ENCODE data around the gene CLDN10. TPM values are rescaled to one million over a fixed set of nuclear protein-coding genes. Genes with fewer than 3 reads are reported as not detected.
"Not testable (repeated sequence)": the region's sequence is repeated elsewhere in the genome, so short reads cannot be mapped to it uniquely, and the experiment has no call there.

The CLDN10 gene
- total RNA-seq, 1 experiment from 2014 or later: 10.5 TPM

DNA sequence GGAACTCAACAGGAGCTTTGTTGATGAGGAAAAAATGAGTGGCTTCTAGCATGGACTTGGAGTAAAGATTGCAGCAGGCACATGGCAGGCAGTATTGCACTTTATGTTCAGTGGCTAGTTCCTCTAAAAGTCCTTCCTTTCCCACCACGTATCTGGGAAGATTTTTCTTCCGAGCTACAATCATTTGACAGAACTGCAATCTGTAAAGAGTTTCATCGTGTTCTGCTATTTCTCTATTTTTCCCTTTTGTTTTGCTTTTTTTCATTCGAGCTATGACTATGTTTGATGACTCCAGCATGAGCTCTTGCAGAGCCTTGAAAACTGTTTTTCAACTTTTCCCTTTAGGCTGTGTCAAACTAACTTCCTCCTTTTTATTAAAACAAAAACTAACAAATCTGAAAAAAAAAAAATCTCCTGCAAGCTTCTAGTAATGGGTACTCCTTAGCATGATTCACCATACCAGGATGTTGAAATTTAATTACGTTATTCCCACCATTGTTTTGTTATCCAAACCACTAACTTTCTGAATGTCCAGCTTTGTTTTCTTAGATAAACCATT lies 12.3 kb downstream of the CLDN10 start:
- H3K36me3 ChIP-seq (ENCODE audit: control insufficient read depth, insufficient read depth, low read length): no peaks in the 10 kb centered on the region
- TF ChIP-seq, protein P1, sequence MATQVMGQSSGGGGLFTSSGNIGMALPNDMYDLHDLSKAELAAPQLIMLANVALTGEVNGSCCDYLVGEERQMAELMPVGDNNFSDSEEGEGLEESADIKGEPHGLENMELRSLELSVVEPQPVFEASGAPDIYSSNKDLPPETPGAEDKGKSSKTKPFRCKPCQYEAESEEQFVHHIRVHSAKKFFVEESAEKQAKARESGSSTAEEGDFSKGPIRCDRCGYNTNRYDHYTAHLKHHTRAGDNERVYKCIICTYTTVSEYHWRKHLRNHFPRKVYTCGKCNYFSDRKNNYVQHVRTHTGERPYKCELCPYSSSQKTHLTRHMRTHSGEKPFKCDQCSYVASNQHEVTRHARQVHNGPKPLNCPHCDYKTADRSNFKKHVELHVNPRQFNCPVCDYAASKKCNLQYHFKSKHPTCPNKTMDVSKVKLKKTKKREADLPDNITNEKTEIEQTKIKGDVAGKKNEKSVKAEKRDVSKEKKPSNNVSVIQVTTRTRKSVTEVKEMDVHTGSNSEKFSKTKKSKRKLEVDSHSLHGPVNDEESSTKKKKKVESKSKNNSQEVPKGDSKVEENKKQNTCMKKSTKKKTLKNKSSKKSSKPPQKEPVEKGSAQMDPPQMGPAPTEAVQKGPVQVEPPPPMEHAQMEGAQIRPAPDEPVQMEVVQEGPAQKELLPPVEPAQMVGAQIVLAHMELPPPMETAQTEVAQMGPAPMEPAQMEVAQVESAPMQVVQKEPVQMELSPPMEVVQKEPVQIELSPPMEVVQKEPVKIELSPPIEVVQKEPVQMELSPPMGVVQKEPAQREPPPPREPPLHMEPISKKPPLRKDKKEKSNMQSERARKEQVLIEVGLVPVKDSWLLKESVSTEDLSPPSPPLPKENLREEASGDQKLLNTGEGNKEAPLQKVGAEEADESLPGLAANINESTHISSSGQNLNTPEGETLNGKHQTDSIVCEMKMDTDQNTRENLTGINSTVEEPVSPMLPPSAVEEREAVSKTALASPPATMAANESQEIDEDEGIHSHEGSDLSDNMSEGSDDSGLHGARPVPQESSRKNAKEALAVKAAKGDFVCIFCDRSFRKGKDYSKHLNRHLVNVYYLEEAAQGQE (IDR thresholded peaks at IDR 0.05; ENCODE audit: insufficient read depth in 1 of 2, low read depth in 2 of 2, low read length in 1 of 2): no peak
- no peak for TF ChIP-seq TCF7L2 (IDR thresholded peaks at IDR 0.05; ENCODE audit: low read depth, low read length)
- TF ChIP-seq SIN3A (IDR thresholded peaks at IDR 0.05; ENCODE audit: borderline replicate concordance, insufficient read depth, low read depth, low read length): no peak
- TF ChIP-seq POLR2AphosphoS5 (IDR thresholded peaks at IDR 0.05; ENCODE audit: low read depth, low read length): no peak
- no peak for TF ChIP-seq CTCF (IDR thresholded peaks at IDR 0.05)
- CTCF ChIA-PET: no interaction called here
- no peaks in the 10 kb centered on the region for H3K9me3 ChIP-seq (ENCODE audit: control insufficient read depth, insufficient read depth, low read depth, low read length)
- no peak for ATAC-seq
- POLR2A ChIA-PET: interaction anchor here (0.6 kb wide), 1 partner anchor 43 kb away, joined by 4 read pairs; no protein-coding TSS in a partner anchor
- intact Hi-C loops (cut with micrococcal nuclease; ENCODE audit: unreplicated experiment): no loop called here
- no peak for DNase-seq (ENCODE audit: low read depth, low spot score)
- no peak overlapping the region for H3K27ac ChIP-seq (ENCODE audit: low read length)
- no peaks in the 10 kb centered on the region for H3K4me1 ChIP-seq (ENCODE audit: control insufficient read depth, insufficient read depth, low read length)
- no peak overlapping the region for H3K4me3 ChIP-seq (ENCODE audit: low read depth in 2 of 2, low read length in 2 of 2)
- in situ Hi-C loops (cut with HindIII; ENCODE audit: low pct_unique_long_range_greater_than_20kb, low sequenced_read_pairs): no loop called here
- no peaks in the 10 kb centered on the region for H3K27me3 ChIP-seq (ENCODE audit: control insufficient read depth, insufficient read depth, low read length)
- BruUV-seq (replicated peaks): no TSS peak

DNA sequence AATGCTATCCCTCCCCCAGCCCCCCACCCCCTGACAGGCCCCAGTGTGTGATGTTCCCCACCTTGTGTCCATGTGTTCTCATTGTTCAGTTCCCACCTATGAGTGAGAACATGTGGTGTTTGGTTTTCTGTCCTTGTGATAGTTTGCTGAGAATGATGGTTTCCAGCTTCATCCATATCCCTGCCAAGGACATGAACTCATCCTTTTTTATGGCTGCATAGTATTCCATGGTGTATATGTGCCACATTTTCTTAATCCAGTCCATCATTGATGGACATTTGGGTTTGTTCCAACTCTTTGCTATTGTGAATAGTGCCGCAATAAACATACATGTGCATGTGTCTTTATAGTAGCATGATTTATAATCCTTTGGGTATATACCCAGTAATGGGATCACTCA lies 13.2 kb downstream of the CLDN10 start:
- H3K4me3 ChIP-seq (ENCODE audit: low read depth in 2 of 2, low read length in 2 of 2); H3K4me1 ChIP-seq (ENCODE audit: control insufficient read depth, insufficient read depth, low read length); H3K9me3 ChIP-seq (ENCODE audit: control insufficient read depth, insufficient read depth, low read depth, low read length); H3K27me3 ChIP-seq (ENCODE audit: control insufficient read depth, insufficient read depth, low read length); POLR2A ChIA-PET; CTCF ChIA-PET; H3K27ac ChIP-seq (ENCODE audit: low read length); ATAC-seq; DNase-seq (ENCODE audit: low read depth, low spot score); in situ Hi-C loops (cut with HindIII; ENCODE audit: low pct_unique_long_range_greater_than_20kb, low sequenced_read_pairs); H3K36me3 ChIP-seq (ENCODE audit: control insufficient read depth, insufficient read depth, low read length); intact Hi-C loops (cut with micrococcal nuclease; ENCODE audit: unreplicated experiment); BruUV-seq (replicated peaks): not testable (repeated sequence)

- no peak for DNase-seq (ENCODE audit: low read depth, low spot score)
- Histone ChIP-seq H3K36me3 (ENCODE audit: control insufficient read depth, insufficient read depth, low read length) (no peaks in the 10 kb centered on the region), H3K4me1 (ENCODE audit: control insufficient read depth, insufficient read depth, low read length) (no peaks in the 10 kb centered on the region), H3K27me3 (ENCODE audit: control insufficient read depth, insufficient read depth, low read length) (no peaks in the 10 kb centered on the region), H3K9me3 (ENCODE audit: control insufficient read depth, insufficient read depth, low read depth, low read length) (no peaks in the 10 kb centered on the region), H3K4me3 (ENCODE audit: low read depth in 2 of 2, low read length in 2 of 2) (no peak overlapping the region), H3K27ac (ENCODE audit: low read length) (no peak overlapping the region)
- intact Hi-C loops (cut with micrococcal nuclease; ENCODE audit: unreplicated experiment) (no loop called here), in situ Hi-C loops (cut with HindIII; ENCODE audit: low pct_unique_long_range_greater_than_20kb, low sequenced_read_pairs) (no loop called here)
- no TSS peak for BruUV-seq (replicated peaks)
- POLR2A ChIA-PET: no interaction called here
- ATAC-seq: no peak
- TF ChIP-seq TCF7L2 (IDR thresholded peaks at IDR 0.05; ENCODE audit: low read depth, low read length) (no peak), CTCF (IDR thresholded peaks at IDR 0.05) (no peak), POLR2AphosphoS5 (IDR thresholded peaks at IDR 0.05; ENCODE audit: low read depth, low read length) (no peak), SIN3A (IDR thresholded peaks at IDR 0.05; ENCODE audit: borderline replicate concordance, insufficient read depth, low read depth, low read length) (no peak)
- TF ChIP-seq, protein P1 (IDR thresholded peaks at IDR 0.05; ENCODE audit: insufficient read depth in 1 of 2, low read depth in 2 of 2, low read length in 1 of 2): no peak
- CTCF ChIA-PET: no interaction called here
Measured at GRCh38 chr13:95568131-95568530, 15.6 kb downstream of the CLDN10 start.
